HFF-Myc (cell line): ENCODE results near the gene SUPT6H.

Source experiments
- DNase-seq: peaks from one replicate; pipeline ENCODE4 v3.0.0-alpha.2; 2011; ENCODE audit warnings: low read depth; ENCODE audit errors: extremely low read depth
- H3K4me3 ChIP-seq: replicated peaks from 2 replicates; pipeline ENCODE4 v1.5.1; 2011; ENCODE audit warnings: low read depth, mild to moderate bottlenecking, control low read depth, low read length
- CTCF ChIP-seq: IDR thresholded peaks from 2 replicates; pipeline ENCODE4 v1.5.1; 2012; ENCODE audit warnings: mild to moderate bottlenecking, low read depth, low read length, control low read depth; ENCODE audit errors: missing control alignments

SUPT6H gene

GRCh38 chr17:28712032-28712704 is 50.2 kb downstream of the SUPT6H start:
- no peak for TF ChIP-seq CTCF
- H3K4me3 ChIP-seq: peak overlapping the region; percentile 44
- no peak for DNase-seq

GRCh38 chr17:28712705-28713415 is 50.9 kb downstream of the SUPT6H start:
- no peak overlapping the region for H3K4me3 ChIP-seq

GRCh38 chr17:28714281-28714680 is 52.3 kb downstream of the SUPT6H start:
- no peak for DNase-seq
- no peak for TF ChIP-seq CTCF
- H3K4me3 ChIP-seq: no peak overlapping the region

More at GRCh38 chr17:28712705-28713415, 50.9 kb downstream of the SUPT6H start:
- no peak for DNase-seq
- no peak for TF ChIP-seq CTCF

- DNase-seq: no peak
- H3K4me3 ChIP-seq: peak overlapping the region; percentile 99
- no peak for TF ChIP-seq CTCF
Measured at GRCh38 chr17:28715217-28715616, 53.2 kb downstream of the SUPT6H start.

- TF ChIP-seq CTCF: no peak
- no peak for DNase-seq
- H3K4me3 ChIP-seq: peak overlapping the region; percentile 99
Measured at GRCh38 chr17:28716740-28717577, 55.0 kb downstream of the SUPT6H start.

GRCh38 chr17:28717578-28718332 is 55.8 kb downstream of the SUPT6H start, which contains the start of gene RAB34:
Gene RAB34 (minus strand): TSS chr17:28717868. CDS start chr17:28717266, 602 bp downstream.
- peak within 1 kb of the TSS; percentile 99 for H3K4me3 ChIP-seq
- DNase-seq: no peak
- TF ChIP-seq CTCF: peak; percentile 37
